SK-N-MC (cell line): ENCODE measurements around the gene GPR55.

ENCODE experiments used
- EZH2 ChIP-seq: fragments of 200-600 bp; sonication (generic); IDR thresholded peaks from one replicate; pipeline ENCODE4 v1.6.1; 2017; ENCODE audit warnings: antibody characterized with exemption
- FOXP2 ChIP-seq: optimal IDR thresholded peaks from 2 replicates; pipeline ENCODE3; 2011; ENCODE audit warnings: mild to moderate bottlenecking, moderate library complexity; ENCODE audit not compliant: insufficient read depth; ENCODE audit errors: extremely low read length, control extremely low read depth
- POLR2AphosphoS5 ChIP-seq: IDR thresholded peaks from 2 replicates; pipeline ENCODE4 v1.6.1; 2012; ENCODE audit warnings: mild to moderate bottlenecking, low read depth, low read length, borderline replicate concordance

GRCh38 chr2:230942920-230943896 lies 18.2 kb upstream of the GPR55 start:
- no peak for TF ChIP-seq FOXP2
- no peak for TF ChIP-seq POLR2AphosphoS5
- TF ChIP-seq EZH2, result no peak
